GM12801 (cell line): ENCODE results near the gene TNRC6C.

ENCODE experiments used
- TF ChIP-seq, protein P1 (sequence below): IDR thresholded peaks from one replicate; pipeline ENCODE4 v1.5.1; 2011; ENCODE audit warnings: control low read depth; ENCODE audit not compliant: insufficient read length; ENCODE audit errors: extremely low read depth

TNRC6C gene

DNA sequence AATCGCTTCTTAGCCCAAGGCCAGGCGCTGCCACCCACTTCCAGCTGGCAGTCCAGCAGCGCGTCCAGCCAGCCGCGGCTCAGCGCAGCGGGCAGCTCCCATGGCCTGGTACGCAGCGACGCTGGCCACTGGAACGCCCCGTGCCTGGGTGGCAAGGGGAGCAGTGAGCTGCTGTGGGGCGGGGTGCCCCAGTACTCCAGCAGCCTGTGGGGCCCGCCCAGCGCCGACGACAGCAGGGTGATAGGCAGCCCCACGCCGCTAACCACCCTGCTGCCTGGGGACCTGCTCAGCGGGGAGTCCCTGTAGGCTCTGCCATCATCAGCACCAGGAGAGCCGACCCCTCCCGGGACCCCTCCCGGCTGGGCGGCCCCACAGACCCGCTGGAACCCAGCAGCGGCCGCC, 146.0 kb downstream of the TNRC6C start:
- TF ChIP-seq, protein P1, sequence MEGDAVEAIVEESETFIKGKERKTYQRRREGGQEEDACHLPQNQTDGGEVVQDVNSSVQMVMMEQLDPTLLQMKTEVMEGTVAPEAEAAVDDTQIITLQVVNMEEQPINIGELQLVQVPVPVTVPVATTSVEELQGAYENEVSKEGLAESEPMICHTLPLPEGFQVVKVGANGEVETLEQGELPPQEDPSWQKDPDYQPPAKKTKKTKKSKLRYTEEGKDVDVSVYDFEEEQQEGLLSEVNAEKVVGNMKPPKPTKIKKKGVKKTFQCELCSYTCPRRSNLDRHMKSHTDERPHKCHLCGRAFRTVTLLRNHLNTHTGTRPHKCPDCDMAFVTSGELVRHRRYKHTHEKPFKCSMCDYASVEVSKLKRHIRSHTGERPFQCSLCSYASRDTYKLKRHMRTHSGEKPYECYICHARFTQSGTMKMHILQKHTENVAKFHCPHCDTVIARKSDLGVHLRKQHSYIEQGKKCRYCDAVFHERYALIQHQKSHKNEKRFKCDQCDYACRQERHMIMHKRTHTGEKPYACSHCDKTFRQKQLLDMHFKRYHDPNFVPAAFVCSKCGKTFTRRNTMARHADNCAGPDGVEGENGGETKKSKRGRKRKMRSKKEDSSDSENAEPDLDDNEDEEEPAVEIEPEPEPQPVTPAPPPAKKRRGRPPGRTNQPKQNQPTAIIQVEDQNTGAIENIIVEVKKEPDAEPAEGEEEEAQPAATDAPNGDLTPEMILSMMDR = no peak

DNA sequence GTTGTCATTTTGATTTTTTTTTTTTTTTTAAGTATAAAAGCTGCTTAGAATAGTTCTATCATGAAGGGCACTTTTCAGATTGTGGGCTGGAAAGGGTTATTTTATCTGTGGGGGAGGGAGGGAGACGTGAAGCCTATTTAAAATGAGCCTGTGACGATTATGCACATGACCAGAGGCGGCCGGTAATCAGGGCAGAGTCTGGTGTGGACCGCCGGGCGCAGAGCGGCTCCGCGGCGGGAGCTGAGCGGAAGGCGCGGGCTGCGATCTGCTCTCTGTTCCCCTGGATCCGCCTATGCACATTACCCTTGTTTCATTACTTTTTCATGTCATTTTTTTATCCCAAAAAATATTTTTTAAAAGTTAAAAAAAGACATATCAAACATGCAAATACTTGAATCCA, 146.6 kb downstream of the TNRC6C start:
- TF ChIP-seq, protein P1 = no peak

DNA sequence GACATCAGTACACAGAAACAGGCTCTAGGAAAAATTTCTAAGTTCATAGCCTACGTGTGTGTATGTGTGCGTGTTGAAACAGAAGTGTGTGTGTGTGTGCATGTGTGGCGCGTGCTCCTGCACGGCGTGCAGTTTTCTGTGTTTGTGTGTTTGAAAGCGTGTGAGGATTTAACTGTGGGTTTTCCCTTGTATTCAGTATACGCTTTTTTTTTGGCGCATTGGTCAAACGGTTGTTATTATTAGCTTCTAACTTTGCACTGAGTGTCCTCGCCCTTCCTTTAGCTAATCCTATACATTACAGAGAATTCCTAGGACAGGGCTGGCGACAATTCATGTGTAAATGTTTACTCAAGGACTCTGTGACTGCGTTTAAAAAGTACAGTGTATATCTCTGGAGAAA, 147.0 kb downstream of the TNRC6C start:
- TF ChIP-seq, protein P1 = no peak

DNA sequence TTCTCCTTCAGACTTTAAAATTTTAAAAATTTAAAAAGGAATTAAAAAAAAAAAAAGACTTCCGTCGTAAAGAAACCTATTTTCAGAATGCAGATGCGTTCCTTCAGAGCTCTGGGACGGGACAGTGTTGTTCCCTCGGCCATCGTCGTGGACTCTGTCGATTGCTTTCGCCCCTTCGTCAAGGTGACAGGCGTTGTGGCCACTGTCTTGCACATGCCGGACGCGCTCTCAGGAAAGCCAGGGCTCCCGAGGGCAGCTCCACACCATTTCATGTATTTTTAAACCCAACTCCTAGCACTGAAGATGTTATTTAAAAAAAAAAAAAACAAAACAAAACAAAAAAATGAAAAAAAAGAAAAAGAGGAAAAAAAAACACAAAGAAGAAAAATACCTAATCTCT, 147.7 kb downstream of the TNRC6C start:
- TF ChIP-seq, protein P1 = no peak

DNA sequence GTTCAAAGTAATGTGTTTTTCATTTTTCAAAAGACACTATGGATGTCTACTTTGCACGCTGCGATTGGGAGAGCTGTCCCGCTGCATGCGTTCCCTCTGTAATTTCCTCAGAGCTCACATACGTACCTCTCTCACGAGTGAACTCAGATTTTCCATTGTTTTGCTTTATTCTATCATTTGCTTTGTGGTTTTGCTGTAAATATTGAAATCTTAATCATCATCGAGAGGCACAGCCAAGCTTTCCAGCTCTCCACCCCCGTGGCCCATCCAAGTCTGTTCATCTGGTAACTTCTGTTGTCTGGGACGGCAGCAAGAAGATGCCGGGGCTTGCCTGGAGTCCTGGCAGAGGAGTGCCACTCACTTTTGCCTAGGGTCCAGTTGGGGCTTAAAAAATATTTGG, 149.0 kb downstream of the TNRC6C start:
- TF ChIP-seq, protein P1 = no peak

DNA sequence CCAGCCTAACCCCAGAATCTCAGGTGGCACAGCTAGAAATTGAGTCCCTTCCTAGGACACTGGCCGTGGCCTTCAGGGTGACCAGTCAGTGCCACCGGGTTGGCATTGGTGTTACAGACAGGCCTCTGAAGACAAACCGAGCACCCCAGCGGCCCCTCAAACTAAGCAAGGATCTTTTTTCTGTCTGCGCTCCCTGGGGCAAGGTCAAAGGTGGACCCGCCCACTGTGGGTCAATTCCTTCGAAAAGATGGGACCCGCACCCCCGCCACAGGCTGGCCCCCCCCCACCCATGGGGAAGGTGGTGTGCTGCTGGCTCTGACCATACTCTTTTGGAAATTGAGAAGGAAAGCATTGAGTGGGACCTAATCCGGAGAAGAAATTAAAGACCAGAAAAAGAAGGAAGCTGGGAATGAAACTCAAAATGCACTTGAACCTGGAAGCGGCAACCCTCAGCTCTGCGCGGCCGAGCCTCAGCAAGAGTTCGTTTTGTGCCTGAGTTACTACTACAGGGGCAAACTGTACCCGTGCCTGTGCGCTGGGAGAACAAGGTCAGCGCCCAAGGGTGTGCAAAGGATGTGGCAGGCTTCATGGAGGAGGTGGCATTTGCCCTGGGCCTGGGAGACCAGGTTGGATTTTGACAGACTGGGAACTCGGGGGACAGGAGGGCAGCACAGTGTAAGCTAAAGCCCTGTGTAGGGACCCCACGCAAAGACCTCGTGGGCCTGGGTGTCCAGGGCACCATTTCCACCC, 149.6 kb downstream of the TNRC6C start:
- TF ChIP-seq, protein P1 = no peak

DNA sequence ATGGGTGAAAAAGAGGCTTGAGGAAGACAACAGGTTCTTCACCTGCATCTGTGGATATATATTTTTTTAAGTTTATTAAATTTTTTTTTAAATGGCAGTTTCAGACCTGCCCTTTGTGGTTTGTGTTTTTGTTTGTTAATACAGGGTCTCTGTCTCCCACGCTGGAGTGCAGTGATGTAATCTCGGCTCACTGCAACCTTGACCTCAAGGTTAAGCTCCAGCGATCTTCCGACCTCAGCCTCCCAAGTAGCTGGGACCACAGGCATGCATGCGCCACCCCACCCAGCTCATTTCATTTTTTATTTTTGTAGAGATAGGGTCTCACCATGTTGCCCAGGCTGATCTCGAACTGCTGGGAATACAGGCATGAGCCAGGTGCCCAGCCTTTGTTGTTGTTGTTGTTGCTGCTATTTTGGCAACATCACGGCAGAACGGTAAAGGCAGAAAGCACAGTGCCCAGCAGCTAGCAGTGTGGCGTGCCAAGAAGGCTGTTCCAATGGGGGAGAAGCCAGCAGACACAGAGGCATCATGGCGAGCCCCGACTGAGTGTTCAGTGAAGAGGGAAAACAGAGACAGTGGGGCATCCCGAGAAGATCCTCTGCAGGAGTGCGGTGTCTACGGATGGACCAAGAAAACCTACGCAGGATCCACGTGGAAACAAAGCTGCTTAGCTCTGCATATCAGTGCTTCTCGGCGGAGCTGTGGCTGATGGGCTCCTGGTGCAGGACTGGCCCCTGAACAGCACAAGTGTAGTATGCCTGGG, 150.4 kb downstream of the TNRC6C start:
- TF ChIP-seq, protein P1 = no peak
